Mucosa of stomach (tissue), 1 donor: Measurements from ENCODE around the gene MYL9.
"Not testable (repeated sequence)": the region's sequence is repeated elsewhere in the genome, so short reads cannot be mapped to it uniquely, and the experiment has no call there.

Source experiments
- H3K27me3 ChIP-seq: one replicate; pipeline ENCODE4 v1.7.0; 2013; ENCODE audit warnings: mild to moderate bottlenecking, low read length; ENCODE audit not compliant: control insufficient read depth, insufficient read depth
- H3K36me3 ChIP-seq: one replicate; pipeline ENCODE4 v1.7.0; 2013; ENCODE audit warnings: low read length; ENCODE audit not compliant: control insufficient read depth, insufficient read depth
- H3K4me1 ChIP-seq: one replicate; pipeline ENCODE4 v1.7.0; 2013; ENCODE audit warnings: mild to moderate bottlenecking, low read length; ENCODE audit not compliant: control insufficient read depth, insufficient read depth
- H3K4me3 ChIP-seq: one replicate; pipeline ENCODE4 v1.7.0; 2013; ENCODE audit warnings: low read length
- H3K9ac ChIP-seq: one replicate; pipeline ENCODE4 v1.7.0; 2013; ENCODE audit warnings: mild to moderate bottlenecking, low read length, moderate library complexity
- H3K9me3 ChIP-seq: one replicate; pipeline ENCODE4 v1.7.0; 2013; ENCODE audit warnings: mild to moderate bottlenecking, low read length, moderate library complexity; ENCODE audit not compliant: control insufficient read depth
- donor health status: Pancreatic carcinoma.

MYL9 gene

DNA sequence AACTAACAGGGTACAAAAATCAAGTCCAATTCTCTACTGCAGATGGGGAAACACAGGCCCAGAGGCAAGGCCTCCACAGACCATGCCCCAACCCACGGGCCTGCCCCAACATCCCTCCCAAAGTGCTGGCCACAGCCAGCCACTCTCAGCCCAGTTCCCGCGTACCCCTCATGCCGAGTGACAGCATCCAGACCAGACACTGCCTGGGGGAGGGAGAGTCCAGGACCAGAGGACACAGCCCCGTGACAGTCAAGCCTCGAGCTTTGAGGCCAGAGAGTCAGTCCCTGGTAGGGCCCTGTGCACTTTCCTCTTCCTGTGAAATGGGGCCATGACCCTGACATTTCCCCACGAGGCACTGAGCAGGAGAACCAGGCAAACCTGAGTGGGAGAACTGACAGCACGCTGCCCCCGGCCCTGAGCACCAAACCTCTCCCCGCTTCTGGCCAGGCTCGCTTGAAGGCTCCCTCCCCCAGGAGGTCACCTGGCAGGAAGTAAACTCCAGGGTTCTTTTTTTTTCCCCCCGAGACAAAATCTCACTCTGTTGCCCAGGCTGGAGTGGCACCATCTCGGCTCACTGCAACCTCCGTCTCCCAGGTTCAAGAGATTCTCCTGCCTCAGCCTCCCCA lies 4.9 kb downstream of the MYL9 start:
- Histone ChIP-seq H3K4me1 (peaks cover 19% of the 10 kb centered on the region), H3K9ac (no peak overlapping the region), H3K4me3 (no peak overlapping the region), H3K27me3 (no peaks in the 10 kb centered on the region), H3K9me3 (no peaks in the 10 kb centered on the region), H3K36me3 (no peaks in the 10 kb centered on the region)

GRCh38 chr20:36547186-36548005 lies 6.1 kb downstream of the MYL9 start:
- Histone ChIP-seq H3K9me3 (no peaks in the 10 kb centered on the region), H3K9ac (no peak overlapping the region), H3K4me3 (no peak overlapping the region), H3K36me3 (no peaks in the 10 kb centered on the region), H3K4me1 (peaks cover 9% of the 10 kb centered on the region), H3K27me3 (no peaks in the 10 kb centered on the region)

- Histone ChIP-seq H3K36me3 (no peaks in the 10 kb centered on the region), H3K27me3 (no peaks in the 10 kb centered on the region), H3K9me3 (no peaks in the 10 kb centered on the region), H3K4me3 (no peak overlapping the region), H3K4me1 (peaks cover 6% of the 10 kb centered on the region), H3K9ac (no peak overlapping the region)
These were observed 6.6 kb downstream of the MYL9 start for GRCh38 chr20:36548006-36548315.

DNA sequence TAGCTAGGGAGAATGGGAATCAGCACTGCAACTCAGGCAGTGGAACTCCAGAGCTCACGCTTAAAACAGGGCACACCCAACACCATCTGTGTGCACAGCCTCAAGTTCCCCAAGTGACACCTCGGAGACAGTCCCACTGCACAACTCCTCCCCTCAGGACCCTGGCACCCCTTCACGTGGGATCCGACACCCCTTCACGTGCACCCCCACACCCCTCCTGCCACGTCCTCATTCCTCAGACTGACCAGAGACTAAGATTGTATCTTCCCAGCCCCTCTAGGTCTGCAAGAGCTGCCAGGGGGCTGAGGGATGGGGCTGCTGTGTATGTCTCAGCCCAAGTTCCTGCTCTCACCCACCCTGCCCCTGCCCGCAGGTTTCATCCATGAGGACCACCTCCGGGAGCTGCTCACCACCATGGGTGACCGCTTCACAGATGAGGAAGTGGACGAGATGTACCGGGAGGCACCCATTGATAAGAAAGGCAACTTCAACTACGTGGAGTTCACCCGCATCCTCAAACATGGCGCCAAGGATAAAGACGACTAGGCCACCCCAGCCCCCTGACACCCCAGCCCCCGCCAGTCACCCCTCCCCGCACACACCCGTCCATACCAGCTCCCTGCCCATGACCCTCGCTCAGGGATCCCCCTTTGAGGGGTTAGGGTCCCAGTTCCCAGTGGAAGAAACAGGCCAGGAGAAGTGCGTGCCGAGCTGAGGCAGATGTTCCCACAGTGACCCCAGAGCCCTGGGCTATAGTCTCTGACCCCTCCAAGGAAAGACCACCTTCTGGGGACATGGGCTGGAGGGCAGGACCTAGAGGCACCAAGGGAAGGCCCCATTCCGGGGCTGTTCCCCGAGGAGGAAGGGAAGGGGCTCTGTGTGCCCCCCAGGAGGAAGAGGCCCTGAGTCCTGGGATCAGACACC lies 7.6 kb downstream of the MYL9 start:
- Histone ChIP-seq H3K4me3 (no peak overlapping the region), H3K4me1 (peaks cover 3% of the 10 kb centered on the region), H3K9ac (no peak overlapping the region), H3K27me3 (no peaks in the 10 kb centered on the region), H3K36me3 (no peaks in the 10 kb centered on the region), H3K9me3 (no peaks in the 10 kb centered on the region)

GRCh38 chr20:36549628-36549941 lies 8.3 kb downstream of the MYL9 start:
- no peaks in the 10 kb centered on the region for H3K36me3 ChIP-seq

DNA sequence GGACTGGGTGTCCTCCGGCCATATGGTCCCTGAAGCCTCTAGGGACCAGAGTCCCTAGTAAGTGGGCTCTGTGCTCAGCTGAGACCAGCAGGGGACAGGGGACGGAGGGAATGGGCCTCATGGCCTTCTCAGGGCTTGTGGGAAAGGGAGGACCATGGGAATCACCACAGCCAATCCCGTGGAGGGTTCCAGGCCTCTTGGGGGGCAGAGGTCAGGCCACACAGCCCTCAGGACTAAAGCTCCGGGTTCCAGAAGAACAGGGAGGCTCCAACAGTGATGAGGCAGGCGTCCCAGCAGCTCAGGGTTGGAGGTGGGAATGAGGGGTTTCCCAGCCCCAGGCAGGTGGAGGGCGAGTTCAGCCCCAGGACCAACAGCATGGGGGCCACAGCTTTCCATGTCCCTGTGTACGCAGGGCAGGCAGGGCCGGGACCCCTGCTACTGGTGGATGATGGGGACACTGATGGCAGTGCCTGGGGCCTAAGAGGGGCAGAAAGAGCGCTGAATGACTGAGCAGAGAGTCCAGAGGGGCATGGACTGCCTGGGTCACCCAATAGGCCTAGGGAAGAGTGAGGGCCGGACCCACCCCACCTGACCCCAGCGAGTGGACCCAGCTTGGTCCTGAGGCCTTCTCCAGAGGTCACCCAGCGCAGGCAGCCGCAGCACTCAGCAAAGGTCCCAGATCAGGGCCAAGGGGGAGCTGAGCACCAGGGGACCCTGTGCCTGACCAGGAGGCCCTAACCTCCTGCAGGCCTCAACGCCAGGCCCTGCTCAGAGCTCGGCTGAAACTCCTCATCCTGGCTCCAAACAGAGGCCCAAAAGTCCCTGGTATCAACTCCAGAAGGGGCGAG lies 8.8 kb downstream of the MYL9 start:
- Histone ChIP-seq H3K27me3 (no peaks in the 10 kb centered on the region), H3K9me3 (no peaks in the 10 kb centered on the region), H3K4me1 (no peaks in the 10 kb centered on the region), H3K9ac (no peak overlapping the region), H3K4me3 (no peak overlapping the region), H3K36me3 (no peaks in the 10 kb centered on the region)

More at GRCh38 chr20:36549628-36549941, 8.3 kb downstream of the MYL9 start:
- no peak overlapping the region for H3K9ac ChIP-seq
- H3K27me3 ChIP-seq: no peaks in the 10 kb centered on the region
- no peak overlapping the region for H3K4me3 ChIP-seq
- no peaks in the 10 kb centered on the region for H3K9me3 ChIP-seq
- no peaks in the 10 kb centered on the region for H3K4me1 ChIP-seq

DNA sequence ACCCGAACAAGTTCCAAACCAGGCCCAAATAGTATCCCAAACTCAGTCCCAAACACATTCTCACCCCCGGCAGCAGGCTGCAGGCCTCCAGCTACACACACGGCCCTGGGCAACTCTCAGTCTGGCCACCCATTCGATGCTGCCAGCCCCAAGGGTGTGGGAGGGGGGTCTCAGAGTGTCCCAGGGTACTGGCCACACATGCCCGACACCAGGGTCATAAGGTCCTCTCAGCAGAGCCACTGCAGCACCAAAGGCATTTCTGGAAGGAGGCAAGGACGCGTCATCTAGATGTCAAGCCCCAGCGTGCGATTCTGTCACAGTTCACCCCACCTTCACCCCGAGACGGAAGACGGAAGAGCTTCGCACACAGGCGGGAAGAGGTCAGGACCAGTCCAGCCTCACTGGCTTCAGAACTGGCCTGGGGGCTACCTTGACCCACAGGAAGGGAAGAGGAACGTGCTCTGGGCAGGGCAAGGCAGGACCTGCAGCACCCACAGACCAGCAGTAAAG lies 9.5 kb downstream of the MYL9 start:
- Histone ChIP-seq H3K36me3 (no peaks in the 10 kb centered on the region), H3K4me1 (no peaks in the 10 kb centered on the region), H3K27me3 (no peaks in the 10 kb centered on the region), H3K4me3 (no peak overlapping the region), H3K9me3 (no peaks in the 10 kb centered on the region), H3K9ac (no peak overlapping the region)

DNA sequence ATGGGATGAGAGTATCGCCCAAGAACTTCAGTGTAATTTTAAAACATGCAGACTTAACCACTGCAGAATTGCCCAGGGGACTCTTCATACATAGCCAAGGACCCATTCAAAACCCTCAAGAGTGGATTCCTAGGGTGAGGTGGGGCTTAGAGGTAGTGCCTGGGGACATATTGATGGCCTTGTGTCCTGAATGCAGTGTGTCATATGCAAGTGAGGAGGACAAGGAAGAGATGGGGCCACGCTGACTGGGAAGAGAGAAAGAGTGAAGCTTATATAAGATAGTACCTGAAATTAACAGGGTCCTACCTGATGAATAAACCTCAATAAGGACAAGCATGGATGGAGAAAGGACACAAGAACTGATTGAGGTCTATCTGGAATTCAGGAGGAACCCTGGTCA lies 13.9 kb downstream of the MYL9 start:
- no peaks in the 10 kb centered on the region for H3K36me3 ChIP-seq
- no peaks in the 10 kb centered on the region for H3K27me3 ChIP-seq
- H3K4me3 ChIP-seq: no peak overlapping the region
- no peaks in the 10 kb centered on the region for H3K9me3 ChIP-seq
- no peak overlapping the region for H3K9ac ChIP-seq
- no peaks in the 10 kb centered on the region for H3K4me1 ChIP-seq

DNA sequence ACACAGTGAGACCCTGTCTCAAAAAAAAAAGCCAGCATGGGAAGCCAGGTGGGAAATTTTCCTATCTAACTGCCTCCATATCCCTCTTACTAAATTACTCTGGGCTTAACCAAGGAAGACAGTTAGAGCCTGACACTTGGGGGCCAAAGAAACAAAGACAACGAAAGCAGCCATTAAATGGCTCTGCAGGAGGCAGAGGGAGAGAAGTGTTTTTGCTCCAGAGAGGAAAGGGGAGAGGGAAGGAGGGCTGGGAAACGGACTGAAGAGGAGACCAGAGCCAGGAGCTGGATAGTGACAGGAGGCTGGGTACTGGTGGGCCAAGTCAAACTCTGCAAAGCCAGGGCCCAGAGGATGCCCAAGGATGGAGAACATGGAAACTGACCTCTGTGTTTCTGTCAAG lies 21.4 kb downstream of the MYL9 start:
- Histone ChIP-seq H3K9me3 (no peaks in the 10 kb centered on the region), H3K27me3 (no peaks in the 10 kb centered on the region), H3K9ac (no peak overlapping the region), H3K4me3 (no peak overlapping the region), H3K36me3 (no peaks in the 10 kb centered on the region), H3K4me1 (no peaks in the 10 kb centered on the region)

DNA sequence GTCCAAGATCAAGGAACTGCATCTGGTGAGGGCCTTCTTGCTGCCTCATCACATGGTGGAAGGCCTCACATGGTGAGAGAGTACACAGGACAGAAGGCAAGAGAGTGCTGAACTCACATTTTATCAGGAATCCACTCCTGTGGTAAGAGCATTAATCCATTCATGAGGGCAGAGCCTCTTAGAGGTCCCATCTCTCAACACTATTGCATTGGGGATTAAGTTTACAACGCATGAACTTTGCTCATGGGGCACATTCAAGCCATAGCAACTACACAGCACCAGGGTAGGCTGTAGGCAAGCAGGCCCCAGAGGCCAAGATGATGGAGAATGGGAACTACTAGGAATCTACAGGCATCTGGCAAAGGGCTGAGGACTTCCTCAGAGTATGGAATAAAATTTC lies 22.1 kb downstream of the MYL9 start:
- Histone ChIP-seq H3K9me3 (no peaks in the 10 kb centered on the region), H3K4me3 (no peak overlapping the region), H3K9ac (no peak overlapping the region), H3K27me3 (no peaks in the 10 kb centered on the region), H3K36me3 (no peaks in the 10 kb centered on the region), H3K4me1 (no peaks in the 10 kb centered on the region)

DNA sequence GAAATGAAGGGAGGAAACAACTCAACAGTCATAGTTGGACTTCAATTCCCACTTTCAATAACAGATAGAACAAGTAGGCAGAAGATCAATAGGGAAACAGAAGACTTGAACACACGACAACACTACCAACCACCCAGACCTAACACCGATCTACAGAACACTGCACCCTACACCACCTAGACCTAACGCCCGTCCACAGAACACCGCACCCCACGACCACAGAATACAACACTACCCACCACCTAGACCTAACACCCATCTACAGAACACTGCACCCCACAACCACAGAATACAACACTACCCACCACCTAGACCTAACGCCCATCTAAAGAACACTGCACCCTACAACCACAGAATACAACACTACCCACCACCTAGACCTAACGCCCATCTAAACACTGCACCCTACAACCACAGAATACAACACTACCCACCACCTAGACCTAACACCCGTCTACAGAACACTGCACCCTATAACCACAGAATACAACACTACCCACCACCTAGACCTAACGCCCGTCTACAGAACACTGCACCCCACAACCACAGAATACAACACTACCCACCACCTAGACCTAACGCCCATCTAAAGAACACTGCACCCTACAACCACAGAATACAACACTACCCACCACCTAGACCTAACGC lies 22.9 kb downstream of the MYL9 start:
- not testable (repeated sequence) for H3K9ac ChIP-seq, H3K27me3 ChIP-seq, H3K36me3 ChIP-seq, H3K9me3 ChIP-seq, H3K4me1 ChIP-seq, H3K4me3 ChIP-seq
